ENCODE data around the gene LIPA. TPM values are rescaled to one million over a fixed set of nuclear protein-coding genes. Genes with fewer than 3 reads are reported as not detected.

LIPA gene
- total and polyA plus RNA-seq, 9 of the 15 experiments (the other 6 are each of a cell fraction or from before 2014, with no cell fraction given), result 0.07 to 0.40 (median 0.15) TPM; not detected in 1

DNA sequence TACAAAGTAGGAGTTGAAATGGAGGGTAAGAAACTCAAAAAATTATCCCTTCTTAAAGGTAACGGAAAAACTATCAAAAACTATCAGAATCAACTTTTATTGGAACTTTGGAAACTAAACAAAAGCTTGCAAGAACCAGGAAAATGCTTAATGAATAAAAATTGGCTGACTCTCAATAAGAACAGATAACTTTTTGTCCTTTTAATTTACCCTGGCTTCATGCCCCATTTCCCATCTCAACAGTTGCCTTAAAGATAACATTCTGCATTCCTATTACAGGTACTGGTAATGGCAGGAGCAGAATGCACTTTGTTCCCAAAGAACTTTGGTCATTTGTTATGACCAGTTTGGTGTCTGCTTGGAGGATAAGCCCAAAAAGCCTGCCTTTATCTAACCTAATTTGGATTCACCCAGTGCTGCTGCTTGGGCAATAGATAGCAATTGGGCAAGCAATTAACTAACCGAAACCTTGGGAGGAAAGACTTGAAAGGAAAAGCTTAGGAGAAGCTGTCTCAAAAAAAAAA, 62.3 kb downstream of the LIPA start (continued):
- no peak for TF ChIP-seq RREB1 (CRISPR knock-in tag; IDR thresholded peaks at IDR 0.05)
- TF ChIP-seq, protein P1, sequence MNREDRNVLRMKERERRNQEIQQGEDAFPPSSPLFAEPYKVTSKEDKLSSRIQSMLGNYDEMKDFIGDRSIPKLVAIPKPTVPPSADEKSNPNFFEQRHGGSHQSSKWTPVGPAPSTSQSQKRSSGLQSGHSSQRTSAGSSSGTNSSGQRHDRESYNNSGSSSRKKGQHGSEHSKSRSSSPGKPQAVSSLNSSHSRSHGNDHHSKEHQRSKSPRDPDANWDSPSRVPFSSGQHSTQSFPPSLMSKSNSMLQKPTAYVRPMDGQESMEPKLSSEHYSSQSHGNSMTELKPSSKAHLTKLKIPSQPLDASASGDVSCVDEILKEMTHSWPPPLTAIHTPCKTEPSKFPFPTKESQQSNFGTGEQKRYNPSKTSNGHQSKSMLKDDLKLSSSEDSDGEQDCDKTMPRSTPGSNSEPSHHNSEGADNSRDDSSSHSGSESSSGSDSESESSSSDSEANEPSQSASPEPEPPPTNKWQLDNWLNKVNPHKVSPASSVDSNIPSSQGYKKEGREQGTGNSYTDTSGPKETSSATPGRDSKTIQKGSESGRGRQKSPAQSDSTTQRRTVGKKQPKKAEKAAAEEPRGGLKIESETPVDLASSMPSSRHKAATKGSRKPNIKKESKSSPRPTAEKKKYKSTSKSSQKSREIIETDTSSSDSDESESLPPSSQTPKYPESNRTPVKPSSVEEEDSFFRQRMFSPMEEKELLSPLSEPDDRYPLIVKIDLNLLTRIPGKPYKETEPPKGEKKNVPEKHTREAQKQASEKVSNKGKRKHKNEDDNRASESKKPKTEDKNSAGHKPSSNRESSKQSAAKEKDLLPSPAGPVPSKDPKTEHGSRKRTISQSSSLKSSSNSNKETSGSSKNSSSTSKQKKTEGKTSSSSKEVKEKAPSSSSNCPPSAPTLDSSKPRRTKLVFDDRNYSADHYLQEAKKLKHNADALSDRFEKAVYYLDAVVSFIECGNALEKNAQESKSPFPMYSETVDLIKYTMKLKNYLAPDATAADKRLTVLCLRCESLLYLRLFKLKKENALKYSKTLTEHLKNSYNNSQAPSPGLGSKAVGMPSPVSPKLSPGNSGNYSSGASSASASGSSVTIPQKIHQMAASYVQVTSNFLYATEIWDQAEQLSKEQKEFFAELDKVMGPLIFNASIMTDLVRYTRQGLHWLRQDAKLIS (CRISPR knock-in tag; IDR thresholded peaks at IDR 0.05), result no peak
- no peak for TF ChIP-seq ZNF551 (CRISPR knock-in tag; IDR thresholded peaks at IDR 0.05)

Measured in K562 (cell line).